GM19035 (cell line): ENCODE measurements around the gene NIP7.
"Not testable (repeated sequence)": the region's sequence is repeated elsewhere in the genome, so short reads cannot be mapped to it uniquely, and the experiment has no call there.

ENCODE experiments used
- ATAC-seq: cut with Tn5 transposase; IDR thresholded peaks from one replicate; pipeline ENCODE4 v1.9.1; 2021; ENCODE audit not compliant: unreplicated experiment

Gene NIP7

GRCh38 chr16:69338557-69339288 lies 849 bp upstream of the NIP7 start:
- no peak for ATAC-seq

GRCh38 chr16:69340095-69340644 lies 598 bp downstream of the NIP7 start:
- ATAC-seq: no peak

GRCh38 chr16:69344171-69344570 lies 4.6 kb downstream of the NIP7 start:
- ATAC-seq: no peak

- no peak for ATAC-seq
Measured at GRCh38 chr16:69345923-69346322, 6.4 kb downstream of the NIP7 start.

- ATAC-seq: no peak
Measured at GRCh38 chr16:69346683-69347082, 7.1 kb downstream of the NIP7 start.

GRCh38 chr16:69348222-69348621 lies 8.7 kb downstream of the NIP7 start:
- no peak for ATAC-seq

GRCh38 chr16:69349536-69349935 lies 10.0 kb downstream of the NIP7 start:
- no peak for ATAC-seq

GRCh38 chr16:69350536-69351133 lies 11.1 kb downstream of the NIP7 start:
- ATAC-seq: no peak

GRCh38 chr16:69351309-69352027 lies 11.9 kb downstream of the NIP7 start, which contains the start of gene TMED6:
Gene TMED6 (minus strand): TSS chr16:69351786. CDS start chr16:69351753, 33 bp downstream.
- no peak for ATAC-seq

GRCh38 chr16:69360070-69360469 lies 20.5 kb downstream of the NIP7 start:
- ATAC-seq: not testable (repeated sequence)

- ATAC-seq: no peak
Measured at GRCh38 chr16:69363281-69363717, 23.7 kb downstream of the NIP7 start.

GRCh38 chr16:69364088-69364487 lies 24.5 kb downstream of the NIP7 start:
- no peak for ATAC-seq

GRCh38 chr16:69365901-69366300 lies 26.3 kb downstream of the NIP7 start:
- no peak for ATAC-seq

- ATAC-seq: no peak
Measured at GRCh38 chr16:69366431-69366830, 26.9 kb downstream of the NIP7 start.

- no peak for ATAC-seq
Measured at GRCh38 chr16:69367980-69368379, 28.4 kb downstream of the NIP7 start.

- no peak for ATAC-seq
Measured at GRCh38 chr16:69368866-69369265, 29.3 kb downstream of the NIP7 start.

GRCh38 chr16:69371564-69371963 lies 32.0 kb downstream of the NIP7 start:
- ATAC-seq: no peak

GRCh38 chr16:69373019-69373418 lies 33.4 kb downstream of the NIP7 start:
- no peak for ATAC-seq

- ATAC-seq: no peak
Measured at GRCh38 chr16:69376393-69377059, 37.0 kb downstream of the NIP7 start.

GRCh38 chr16:69378036-69378435 lies 38.5 kb downstream of the NIP7 start:
- no peak for ATAC-seq

GRCh38 chr16:69378760-69379159 lies 39.2 kb downstream of the NIP7 start:
- no peak for ATAC-seq
